Activated CD8-positive, alpha-beta memory T cell treated with anti-CD3 and anti-CD28 coated beads, Interleukin-2, amount 10 ng/mL, durations not matched to agents 7 days and 5 days (primary cell): ENCODE results near the gene NDUFA5. TPM values are rescaled to one million over a fixed set of nuclear protein-coding genes. Genes with fewer than 3 reads are reported as not detected.
"Not testable (repeated sequence)": the region's sequence is repeated elsewhere in the genome, so short reads cannot be mapped to it uniquely, and the experiment has no call there.

Experiments used
- ATAC-seq: fragments of 150-1000 bp; cut with Tn5 transposase; one replicate; pipeline ENCODE4 v1.10.0; 2021; ENCODE audit warnings: moderate library complexity
- CTCF ChIA-PET: fragments of 350-600 bp; sonication (Branson Sonifier 250); formaldehyde crosslinking; loops from one replicate; lab custom pipeline; 2021; ENCODE audit warnings: antibody characterized with exemption; lab: Charles Lee
- DNase-seq: peaks from one replicate; pipeline ENCODE4 v3.0.0-alpha.2; 2020
- H3K27ac Mint-ChIP-seq: one replicate; pipeline ENCODE4 v1.8.0; 2021; ENCODE audit warnings: mild to moderate bottlenecking, mixed read lengths
- H3K27me3 Mint-ChIP-seq: one replicate; pipeline ENCODE4 v1.8.0; 2021; ENCODE audit warnings: mixed read lengths
- H3K36me3 Mint-ChIP-seq: one replicate; pipeline ENCODE4 v1.8.0; 2021; ENCODE audit warnings: mild to moderate bottlenecking, mixed read lengths
- H3K4me1 Mint-ChIP-seq: one replicate; pipeline ENCODE4 v1.8.0; 2021; ENCODE audit warnings: mixed read lengths
- H3K4me3 Mint-ChIP-seq: one replicate; pipeline ENCODE4 v1.8.0; 2021; ENCODE audit warnings: mild to moderate bottlenecking, moderate library complexity, mixed read lengths
- H3K9me3 Mint-ChIP-seq: one replicate; pipeline ENCODE4 v1.8.0; 2022; ENCODE audit warnings: low read depth, mixed read lengths
- total RNA-seq, 2 experiments: library from RNA; stranded (reverse); gene quantifications; one replicate each; pipeline ENCODE4 v1.2.3, GENCODE V29; 2021

The NDUFA5 gene
- total RNA-seq, 2 experiments from 2014 or later: 39.7 to 49.7 TPM

- DNase-seq: no peak
- CTCF ChIA-PET: no interaction called here
These were observed 29.4 kb downstream of the NDUFA5 start for GRCh38 chr7:123528265-123528664.

GRCh38 chr7:123527712-123528225 is 29.8 kb downstream of the NDUFA5 start:
- H3K27me3 Mint-ChIP-seq, H3K9me3 Mint-ChIP-seq, DNase-seq, H3K4me1 Mint-ChIP-seq, ATAC-seq, CTCF ChIA-PET, H3K36me3 Mint-ChIP-seq, H3K27ac Mint-ChIP-seq, H3K4me3 Mint-ChIP-seq: not testable (repeated sequence)

More at GRCh38 chr7:123528265-123528664, 29.4 kb downstream of the NDUFA5 start:
- Mint-ChIP-seq H3K4me3 (no peak overlapping the region), H3K9me3 (no peaks in the 10 kb centered on the region), H3K27me3 (peaks cover 14% of the 10 kb centered on the region), H3K4me1 (peaks cover 5% of the 10 kb centered on the region), H3K27ac (no peak overlapping the region), H3K36me3 (no peaks in the 10 kb centered on the region)
- ATAC-seq: no peak

- H3K9me3 Mint-ChIP-seq, ATAC-seq, H3K27ac Mint-ChIP-seq, H3K4me3 Mint-ChIP-seq, DNase-seq, CTCF ChIA-PET, H3K36me3 Mint-ChIP-seq, H3K27me3 Mint-ChIP-seq, H3K4me1 Mint-ChIP-seq: not testable (repeated sequence)
These were observed 31.1 kb downstream of the NDUFA5 start for GRCh38 chr7:123526533-123526932.

- H3K27me3 Mint-ChIP-seq: peaks cover 4% of the 10 kb centered on the region
- no peak overlapping the region for H3K4me3 Mint-ChIP-seq
- H3K36me3 Mint-ChIP-seq: no peaks in the 10 kb centered on the region
- no peak overlapping the region for H3K27ac Mint-ChIP-seq
- DNase-seq: no peak
- ATAC-seq: no peak
- H3K4me1 Mint-ChIP-seq: no peaks in the 10 kb centered on the region
- H3K9me3 Mint-ChIP-seq: no peaks in the 10 kb centered on the region
- CTCF ChIA-PET: no interaction called here
These were observed 35.6 kb downstream of the NDUFA5 start for GRCh38 chr7:123522066-123522465.

GRCh38 chr7:123505221-123505620 is 52.4 kb downstream of the NDUFA5 start:
- ATAC-seq (no peak), DNase-seq (no peak)
- H3K4me1 Mint-ChIP-seq: no peaks in the 10 kb centered on the region
- CTCF ChIA-PET: no interaction called here
- no peaks in the 10 kb centered on the region for H3K36me3 Mint-ChIP-seq
- no peaks in the 10 kb centered on the region for H3K9me3 Mint-ChIP-seq
- H3K27ac Mint-ChIP-seq: no peak overlapping the region
- H3K27me3 Mint-ChIP-seq: peaks cover 5% of the 10 kb centered on the region
- no peak overlapping the region for H3K4me3 Mint-ChIP-seq

- Mint-ChIP-seq H3K36me3 (no peaks in the 10 kb centered on the region), H3K27me3 (peaks cover 17% of the 10 kb centered on the region), H3K4me3 (no peak overlapping the region), H3K9me3 (no peaks in the 10 kb centered on the region), H3K27ac (no peak overlapping the region), H3K4me1 (no peaks in the 10 kb centered on the region)
- no peak for DNase-seq
- CTCF ChIA-PET: no interaction called here
- ATAC-seq: no peak
These were observed 55.4 kb downstream of the NDUFA5 start for GRCh38 chr7:123502201-123502600.

GRCh38 chr7:123500878-123501489 is 56.6 kb downstream of the NDUFA5 start:
- Mint-ChIP-seq H3K4me3 (no peak overlapping the region), H3K27ac (no peak overlapping the region), H3K4me1 (no peaks in the 10 kb centered on the region), H3K9me3 (no peaks in the 10 kb centered on the region), H3K27me3 (peaks cover 20% of the 10 kb centered on the region), H3K36me3 (no peaks in the 10 kb centered on the region)
- CTCF ChIA-PET: no interaction called here
- no peak for DNase-seq
- ATAC-seq: no peak

GRCh38 chr7:123499211-123499970 is 58.2 kb downstream of the NDUFA5 start:
- Mint-ChIP-seq H3K27ac (no peak overlapping the region), H3K9me3 (no peaks in the 10 kb centered on the region), H3K36me3 (no peaks in the 10 kb centered on the region), H3K27me3 (peaks cover 20% of the 10 kb centered on the region), H3K4me3 (no peak overlapping the region), H3K4me1 (no peaks in the 10 kb centered on the region)
- CTCF ChIA-PET: no interaction called here
- no peak for ATAC-seq
- no peak for DNase-seq

- Mint-ChIP-seq H3K27ac (no peak overlapping the region), H3K4me1 (no peaks in the 10 kb centered on the region), H3K27me3 (peaks cover 20% of the 10 kb centered on the region), H3K36me3 (no peaks in the 10 kb centered on the region), H3K4me3 (no peak overlapping the region), H3K9me3 (no peaks in the 10 kb centered on the region)
- no peak for ATAC-seq
- DNase-seq: no peak
- CTCF ChIA-PET: interaction anchor here (1.0 kb wide), 1 partner anchor 59 kb away, joined by 3 read pairs; the partner anchor contains the start of gene NDUFA5
These were observed 59.0 kb downstream of the NDUFA5 start for GRCh38 chr7:123498601-123499000.

- ATAC-seq (no peak), DNase-seq (no peak)
- no peak overlapping the region for H3K4me3 Mint-ChIP-seq
- CTCF ChIA-PET: interaction anchor here (1.0 kb wide), 1 partner anchor 60 kb away, joined by 3 read pairs; the partner anchor contains the start of gene NDUFA5
- no peaks in the 10 kb centered on the region for H3K9me3 Mint-ChIP-seq
- peaks cover 20% of the 10 kb centered on the region for H3K27me3 Mint-ChIP-seq
- H3K27ac Mint-ChIP-seq: no peak overlapping the region
- no peaks in the 10 kb centered on the region for H3K36me3 Mint-ChIP-seq
- no peaks in the 10 kb centered on the region for H3K4me1 Mint-ChIP-seq
These were observed 59.6 kb downstream of the NDUFA5 start for GRCh38 chr7:123498031-123498430.

GRCh38 chr7:123494193-123494796 is 63.3 kb downstream of the NDUFA5 start:
- no peak overlapping the region for H3K27ac Mint-ChIP-seq
- H3K36me3 Mint-ChIP-seq: no peaks in the 10 kb centered on the region
- H3K4me3 Mint-ChIP-seq: no peak overlapping the region
- no peaks in the 10 kb centered on the region for H3K4me1 Mint-ChIP-seq
- DNase-seq: no peak
- peaks cover 23% of the 10 kb centered on the region for H3K27me3 Mint-ChIP-seq
- ATAC-seq: no peak
- no peaks in the 10 kb centered on the region for H3K9me3 Mint-ChIP-seq
- CTCF ChIA-PET: interaction anchor here (0.7 to 2.6 kb wide), 13 partner anchors 8 to 378 kb away, joined by 3 to 22 read pairs (median 3); partner anchors contain the start of genes IQUB and NDUFA5

GRCh38 chr7:123492485-123492884 is 65.1 kb downstream of the NDUFA5 start:
- CTCF ChIA-PET: no interaction called here
- DNase-seq: no peak
- no peaks in the 10 kb centered on the region for H3K4me1 Mint-ChIP-seq
- peaks cover 14% of the 10 kb centered on the region for H3K27me3 Mint-ChIP-seq
- no peaks in the 10 kb centered on the region for H3K36me3 Mint-ChIP-seq
- no peaks in the 10 kb centered on the region for H3K9me3 Mint-ChIP-seq
- H3K4me3 Mint-ChIP-seq: no peak overlapping the region
- no peak overlapping the region for H3K27ac Mint-ChIP-seq
- ATAC-seq: no peak
